ENCODE measurements around the gene PIGL.
"Not testable (repeated sequence)": the region's sequence is repeated elsewhere in the genome, so short reads cannot be mapped to it uniquely, and the experiment has no call there.

PIGL gene

GRCh38 chr17:16217002-16217635 lies at the start of gene PIGL:
TSS of gene PIGL (plus strand) at chr17:16217210. CDS start at chr17:16217227, 17 bp downstream.
- peak; percentile 97 for DNase-seq

GRCh38 chr17:16171613-16172012 lies 45.4 kb upstream of the PIGL start:
- DNase-seq, result no peak

- DNase-seq, result no peak
Observed at GRCh38 chr17:16178836-16179235, 38.2 kb upstream of the PIGL start.

- DNase-seq, result no peak
Observed at GRCh38 chr17:16181581-16181980, 35.4 kb upstream of the PIGL start.

- DNase-seq, result no peak
Observed at GRCh38 chr17:16187642-16188041, 29.4 kb upstream of the PIGL start.

- DNase-seq, result no peak
Observed at GRCh38 chr17:16189791-16190348, 27.1 kb upstream of the PIGL start.

GRCh38 chr17:16190703-16191360 lies 26.2 kb upstream of the PIGL start:
- DNase-seq, result no peak

- DNase-seq, result no peak
Observed at GRCh38 chr17:16191604-16192003, 25.4 kb upstream of the PIGL start.

- not testable (repeated sequence) for DNase-seq
Observed at GRCh38 chr17:16194307-16194835, 22.6 kb upstream of the PIGL start.

GRCh38 chr17:16197276-16197675 lies 19.7 kb upstream of the PIGL start:
- no peak for DNase-seq

- DNase-seq, result peak; percentile 55
Observed at GRCh38 chr17:16199093-16199492, 17.9 kb upstream of the PIGL start.

GRCh38 chr17:16201693-16202131 lies 15.3 kb upstream of the PIGL start:
- DNase-seq, result not testable (repeated sequence)

- DNase-seq, result not testable (repeated sequence)
Observed at GRCh38 chr17:16202554-16203500, 14.2 kb upstream of the PIGL start.

- DNase-seq, result not testable (repeated sequence)
Observed at GRCh38 chr17:16204763-16205162, 12.2 kb upstream of the PIGL start.

GRCh38 chr17:16211590-16211989 lies 5.4 kb upstream of the PIGL start:
- no peak for DNase-seq

GRCh38 chr17:16212793-16213192 lies 4.2 kb upstream of the PIGL start:
- no peak for DNase-seq

GRCh38 chr17:16214190-16215001 lies 2.6 kb upstream of the PIGL start:
- peak; percentile 19 for DNase-seq

- DNase-seq, result no peak
Observed at GRCh38 chr17:16215002-16215272, 2.1 kb upstream of the PIGL start.

- peak; percentile 83 for DNase-seq
Observed at GRCh38 chr17:16215273-16215964, 1.6 kb upstream of the PIGL start, which contains the start of gene NCOR1. TSS of gene NCOR1 (minus strand) at chr17:16215534. CDS start at chr17:16194569, 20,965 bp downstream.

- peak; percentile 88 for DNase-seq
Observed at GRCh38 chr17:16215965-16216316, 1.1 kb upstream of the PIGL start.

GRCh38 chr17:16216341-16217001 lies 539 bp upstream of the PIGL start:
- DNase-seq, result not testable (repeated sequence)
